Measurements from ENCODE around the gene BTBD16.

- TF ChIP-seq CTCF (IDR thresholded peaks at IDR 0.05; ENCODE audit: poor library complexity) (no peak), EZH2phosphoT487 (IDR thresholded peaks at IDR 0.05; ENCODE audit: low read depth, severe bottlenecking, unreplicated experiment) (no peak)
Observed at GRCh38 chr10:122327237-122328206, 56.4 kb downstream of the BTBD16 start.
